ENCODE results near the gene HIVEP1. TPM values are rescaled to one million over a fixed set of nuclear protein-coding genes. Genes with fewer than 3 reads are reported as not detected.

HIVEP1 gene
- total RNA-seq, 1 experiment from 2014 or later = 17.9 TPM

DNA sequence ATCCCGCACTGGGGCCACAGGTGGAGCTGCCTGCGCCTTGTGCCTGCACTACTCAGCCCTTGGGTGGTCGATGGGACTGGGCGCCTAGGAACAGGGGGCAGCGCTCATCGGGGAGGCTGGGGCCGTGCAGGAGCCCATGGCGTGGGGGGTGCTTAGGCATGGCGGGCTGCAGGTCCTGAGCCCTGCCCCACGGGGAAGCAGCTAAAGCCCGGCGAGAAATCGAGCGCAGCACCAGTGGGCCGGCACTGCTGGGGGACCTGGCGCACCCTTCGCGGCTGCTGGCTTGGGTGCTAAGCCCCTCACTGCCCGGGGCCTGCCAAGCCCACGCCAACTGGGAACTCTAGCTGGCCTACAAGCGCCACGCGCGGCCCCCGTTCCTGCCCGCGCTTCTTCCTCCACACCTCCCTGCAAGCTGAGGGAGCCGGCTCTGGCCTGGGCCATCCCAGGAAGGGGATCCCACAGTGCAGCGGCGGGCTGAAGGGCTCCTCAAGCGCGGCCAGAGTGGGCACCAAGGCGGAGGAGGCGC is 5.8 kb downstream of the HIVEP1 start:
- DNase-seq (ENCODE audit: low read depth) = no peak

DNA sequence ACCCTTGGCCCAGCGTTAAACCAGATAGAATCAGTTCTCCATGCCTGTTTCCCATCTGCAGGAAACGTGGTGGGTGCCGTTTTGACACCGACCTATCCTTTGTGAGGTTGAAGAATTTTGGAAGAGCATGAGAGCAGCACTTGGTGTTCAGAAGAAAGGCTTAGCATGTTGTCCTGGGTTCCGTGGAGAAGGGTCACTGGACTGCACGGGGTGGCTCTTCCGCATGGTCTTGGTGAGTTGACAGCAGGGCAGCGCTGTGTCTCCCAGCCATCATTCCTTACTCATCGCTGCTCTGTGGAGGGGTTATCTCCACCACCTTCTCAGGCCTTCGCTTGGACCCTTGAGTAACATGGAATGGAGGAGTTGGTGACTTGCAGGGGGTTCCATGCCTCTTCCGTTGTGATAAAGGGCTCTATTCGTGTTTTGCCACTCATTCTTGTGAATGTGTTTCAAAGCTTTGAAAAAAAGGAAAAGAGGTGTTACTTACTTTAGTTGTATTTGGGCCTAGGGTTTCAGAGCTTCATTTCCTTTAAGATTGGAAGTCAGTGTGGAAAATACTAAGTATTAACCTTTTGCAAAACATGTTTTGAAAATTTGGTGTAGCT is 8.2 kb downstream of the HIVEP1 start:
- DNase-seq (ENCODE audit: low read depth) = no peak

DNA sequence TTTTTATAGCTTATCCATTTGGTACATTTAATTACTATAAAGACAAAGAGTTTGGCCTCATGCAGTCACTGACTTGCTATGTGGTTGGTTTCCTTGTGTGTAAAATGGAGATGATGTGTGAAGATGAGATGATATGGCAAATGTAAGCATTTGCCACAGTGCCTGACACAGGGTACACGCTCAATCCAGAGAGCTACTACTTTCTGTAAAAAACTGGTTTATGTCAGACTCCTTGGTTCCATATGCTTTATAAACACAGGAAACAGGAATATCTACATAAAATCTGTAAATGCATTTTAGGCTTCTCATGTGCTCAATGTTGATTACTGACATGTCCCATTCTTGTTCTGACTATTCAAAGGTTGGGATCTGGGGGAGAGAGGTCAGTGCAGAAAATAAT is 10.4 kb downstream of the HIVEP1 start:
- no peak for DNase-seq (ENCODE audit: low read depth)

DNA sequence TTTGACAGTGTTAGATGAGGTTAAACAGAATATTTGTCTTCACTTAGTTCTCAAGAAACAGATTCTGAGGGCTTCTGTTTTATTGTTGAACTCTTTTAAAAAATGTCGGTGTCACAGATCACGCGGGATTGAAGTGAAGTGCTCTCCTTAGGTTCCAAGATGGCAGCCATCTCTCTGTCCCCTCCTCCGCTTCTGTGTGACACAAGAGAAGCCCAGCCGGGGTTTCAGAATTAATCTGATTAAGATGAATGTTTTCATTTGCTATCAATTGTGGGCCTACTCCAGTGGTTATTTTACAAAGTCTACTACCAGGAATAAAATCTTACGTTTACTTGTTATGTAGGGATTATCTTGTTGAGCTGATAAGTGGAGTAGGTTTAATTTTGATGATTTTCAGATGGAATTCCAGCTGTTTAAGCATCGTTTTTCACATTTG is 10.9 kb downstream of the HIVEP1 start:
- DNase-seq (ENCODE audit: low read depth) = no peak

DNA sequence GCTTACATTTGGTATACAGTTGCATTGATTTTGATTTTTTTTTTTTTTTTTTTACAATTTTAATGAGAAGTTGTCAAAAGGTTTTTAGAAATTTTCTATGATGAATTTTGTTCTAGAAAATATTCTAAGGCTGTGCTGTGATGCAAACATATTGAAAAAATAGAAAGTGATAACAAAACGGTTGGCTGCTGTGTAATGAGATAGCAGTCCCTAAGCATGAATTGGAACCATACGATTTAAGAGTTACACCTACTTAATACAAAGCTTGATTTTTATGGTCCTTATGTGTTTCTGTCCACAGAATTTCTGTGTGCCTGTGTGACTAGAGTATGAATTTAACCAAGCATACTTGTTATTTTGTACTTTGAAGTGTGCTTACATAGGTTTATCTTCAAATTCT is 12.1 kb downstream of the HIVEP1 start:
- DNase-seq (ENCODE audit: low read depth) = no peak

DNA sequence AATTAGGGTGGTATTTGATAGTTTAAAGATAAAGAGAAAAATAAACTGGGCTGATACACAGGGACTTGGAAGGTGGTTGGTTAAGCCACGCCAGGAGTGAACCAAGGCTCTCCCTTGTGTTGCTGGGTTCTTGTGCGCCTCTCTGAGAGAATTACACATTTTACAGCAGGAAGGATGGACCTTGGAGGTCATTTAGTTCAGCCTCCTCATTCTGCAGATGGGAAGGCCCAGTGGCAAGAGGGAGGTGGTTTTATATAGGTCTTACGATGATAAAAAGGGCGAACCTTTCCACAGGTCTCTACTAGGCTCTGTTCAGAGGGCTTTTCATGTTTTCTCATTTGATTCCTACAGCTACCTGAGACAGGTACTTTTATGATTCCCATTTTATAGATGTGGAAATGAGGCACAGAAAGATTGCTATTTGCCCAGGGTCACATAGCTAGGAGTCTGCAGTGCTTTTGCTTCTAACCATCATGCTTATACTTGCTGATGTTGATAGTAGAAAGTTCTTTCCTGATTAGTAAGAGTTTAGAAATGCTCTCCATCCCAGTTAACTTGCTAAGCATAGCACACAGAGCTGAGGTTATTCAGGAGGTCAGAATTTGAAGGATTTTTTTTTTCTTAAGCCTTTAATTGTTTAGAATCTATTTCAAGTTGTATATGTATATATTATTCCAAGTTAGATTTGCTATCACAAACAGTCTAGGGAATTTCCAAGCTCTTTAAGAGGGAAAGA is 12.8 kb downstream of the HIVEP1 start:
- no peak for DNase-seq (ENCODE audit: low read depth)

DNA sequence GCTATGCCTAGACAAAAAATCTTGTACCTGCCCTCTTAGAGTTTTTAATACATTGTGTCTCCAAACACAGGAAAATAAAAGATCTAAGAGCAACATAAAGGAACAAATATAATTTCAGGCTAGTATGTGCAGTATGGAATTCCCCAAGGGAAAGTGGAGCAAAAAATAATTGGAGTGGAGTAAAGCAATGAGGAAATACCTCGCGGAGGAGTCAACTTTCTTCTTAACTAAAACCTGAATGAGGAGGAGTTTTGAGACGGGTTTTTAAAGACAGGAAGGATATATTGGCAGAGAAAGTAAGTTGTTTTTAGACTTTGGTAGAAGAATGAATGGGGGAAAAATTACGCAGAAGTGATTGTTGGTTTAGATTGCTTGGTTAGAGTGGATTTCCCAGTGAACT is 14.0 kb downstream of the HIVEP1 start:
- no peak for DNase-seq (ENCODE audit: low read depth)

DNA sequence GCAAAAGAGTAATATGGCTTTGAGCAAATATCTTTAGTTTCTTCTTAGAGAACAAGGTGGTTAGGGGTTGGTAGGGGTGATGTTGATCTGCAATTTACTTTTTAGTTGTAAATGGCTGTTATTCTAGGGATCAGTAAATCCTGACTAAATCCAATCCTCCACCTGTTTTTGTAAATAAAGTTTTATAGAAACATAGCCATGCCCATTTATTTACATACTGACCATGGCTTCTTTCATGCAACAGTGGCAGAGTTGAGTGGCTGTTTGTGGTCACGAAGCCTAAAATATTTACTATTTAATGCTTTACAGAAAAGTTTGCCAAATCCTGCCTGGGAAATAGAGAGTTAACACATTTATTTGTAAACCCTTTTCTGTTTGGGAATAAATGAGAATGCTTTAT is 14.7 kb downstream of the HIVEP1 start:
- DNase-seq (ENCODE audit: low read depth) = no peak

DNA sequence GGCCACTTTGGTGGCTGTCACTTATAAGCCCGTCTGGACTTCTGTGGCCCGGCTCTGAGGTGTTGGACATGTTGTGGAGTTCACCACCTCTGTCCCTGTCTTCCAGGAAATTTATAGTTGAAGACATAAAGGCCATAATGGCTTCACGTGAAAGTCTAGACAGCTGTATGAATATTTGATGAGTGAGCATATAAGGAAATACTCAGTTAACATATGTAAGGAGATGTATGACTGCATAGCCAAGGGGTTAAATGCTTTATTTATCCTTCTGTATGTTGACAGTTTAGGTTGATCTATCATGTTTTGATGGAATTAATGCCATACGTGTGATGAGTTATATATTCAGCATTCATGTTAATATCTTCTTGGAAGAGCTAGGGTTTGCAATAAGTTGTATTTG is 16.1 kb downstream of the HIVEP1 start:
- DNase-seq (ENCODE audit: low read depth) = no peak

DNA sequence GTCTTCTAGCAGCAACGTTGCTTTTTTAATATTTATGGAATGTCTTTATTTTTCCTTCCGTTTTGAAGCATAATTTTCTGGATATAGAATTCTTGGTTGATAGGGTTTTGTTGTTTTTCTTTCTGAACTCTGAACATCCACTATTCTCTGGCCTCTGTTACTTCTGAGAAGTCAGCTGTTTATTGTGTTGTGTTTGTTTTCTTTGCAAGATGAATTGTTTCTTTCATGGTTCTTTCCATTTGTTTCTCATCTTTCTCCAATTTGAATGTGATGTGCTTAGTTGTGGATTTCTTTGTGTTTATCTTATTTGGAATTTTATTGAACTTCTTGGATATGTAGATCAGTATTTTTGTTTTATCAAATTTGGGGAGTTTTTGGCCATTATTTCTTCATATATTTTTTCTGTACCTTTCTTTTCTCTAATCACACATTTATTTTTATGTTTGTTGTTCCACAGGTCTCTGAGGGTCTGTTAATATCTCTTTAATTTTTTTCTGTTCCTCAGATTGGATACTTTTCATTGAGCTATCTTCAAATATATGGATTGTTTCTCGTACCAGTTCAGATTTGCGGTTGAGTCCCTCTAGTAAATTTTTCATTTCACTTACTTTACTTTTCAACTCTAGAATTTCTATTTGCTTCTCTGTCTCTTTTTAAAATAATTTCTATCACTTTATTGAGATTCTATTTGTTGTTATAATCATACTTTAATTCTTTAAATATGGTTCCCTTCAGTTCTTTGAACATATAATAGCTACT is 18.0 kb downstream of the HIVEP1 start:
- DNase-seq (ENCODE audit: low read depth) = no peak

DNA sequence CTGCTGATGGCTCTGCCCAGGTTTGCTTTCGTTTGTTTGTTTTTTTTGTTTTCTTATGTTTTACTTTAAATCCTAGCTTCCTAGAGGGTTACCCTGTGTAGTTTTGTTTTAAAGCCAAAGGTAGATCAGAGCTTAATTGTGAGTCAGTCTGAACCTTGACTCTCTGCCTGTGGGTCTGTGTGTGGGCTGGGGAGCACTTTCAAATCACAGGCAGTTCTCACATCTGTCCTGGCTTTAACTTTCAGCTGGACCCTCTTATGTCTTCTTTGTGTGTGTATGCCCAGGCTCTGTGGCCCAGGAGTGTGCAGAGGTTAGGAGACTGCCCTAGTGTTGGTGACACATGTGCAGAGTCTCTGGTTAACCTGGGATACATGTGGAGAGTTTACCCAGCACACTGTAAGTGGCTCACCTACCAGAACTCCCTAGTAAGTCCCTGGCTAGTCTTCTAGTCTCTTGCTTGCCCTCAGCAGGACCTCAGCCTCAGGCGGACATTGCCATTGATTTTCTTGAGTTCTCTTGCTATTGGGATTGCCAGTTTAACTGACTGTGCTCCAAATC is 19.0 kb downstream of the HIVEP1 start:
- DNase-seq (ENCODE audit: low read depth) = no peak

DNA sequence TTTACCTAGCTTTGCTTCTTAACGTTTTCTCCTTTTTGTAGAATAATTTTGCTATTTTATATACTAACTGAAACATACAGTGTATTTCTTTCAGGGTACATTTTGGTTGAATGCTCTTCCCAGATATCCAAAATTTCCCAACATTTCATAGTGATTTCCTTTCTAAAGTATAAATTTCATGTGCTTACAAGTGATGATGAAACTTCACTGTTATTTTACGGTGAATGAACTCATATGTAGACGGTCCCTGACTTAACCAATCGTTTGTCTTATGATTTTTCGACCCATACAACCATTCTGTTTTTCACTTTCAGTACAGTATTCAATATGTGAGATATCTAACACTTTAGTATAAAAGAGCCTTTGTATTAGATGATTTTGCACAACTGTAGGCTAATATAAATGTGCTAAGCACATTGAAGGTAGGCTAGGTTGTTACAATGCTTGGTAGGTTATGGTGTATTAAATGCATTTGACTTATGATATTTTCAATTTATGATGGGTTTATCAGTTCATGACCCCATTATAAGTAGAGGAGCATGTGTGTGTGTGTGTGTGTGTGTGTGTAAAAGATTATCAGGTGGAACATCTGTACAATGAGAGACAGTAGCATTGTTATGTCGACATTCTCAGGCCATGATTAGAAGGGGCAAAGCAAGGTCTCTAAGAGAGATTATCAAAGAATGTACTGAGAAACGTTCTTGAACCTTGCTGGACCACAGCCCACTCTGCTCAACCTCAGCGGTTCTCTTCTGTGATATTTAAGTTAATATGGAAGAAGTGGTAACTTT is 20.9 kb downstream of the HIVEP1 start:
- DNase-seq (ENCODE audit: low read depth) = no peak

DNA sequence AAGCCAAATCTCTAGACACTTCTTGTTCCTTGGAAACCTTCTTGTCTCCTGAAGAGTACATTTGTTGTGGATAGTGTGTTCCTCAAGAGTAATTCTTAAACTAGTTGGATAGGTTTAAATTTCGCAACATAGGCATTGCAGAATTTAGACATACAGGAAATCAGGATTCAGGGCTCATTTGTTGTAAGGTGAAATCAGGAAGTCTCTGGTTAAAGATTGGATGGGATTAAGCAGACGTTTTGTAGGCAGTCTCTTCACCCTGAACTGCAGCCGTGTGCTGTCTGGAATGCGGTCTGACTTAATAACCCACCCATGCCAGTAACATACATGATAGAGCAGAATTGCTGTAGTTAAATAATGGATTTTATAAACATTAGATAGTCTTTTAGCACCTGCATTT is 21.7 kb downstream of the HIVEP1 start:
- no peak for DNase-seq (ENCODE audit: low read depth)

DNA sequence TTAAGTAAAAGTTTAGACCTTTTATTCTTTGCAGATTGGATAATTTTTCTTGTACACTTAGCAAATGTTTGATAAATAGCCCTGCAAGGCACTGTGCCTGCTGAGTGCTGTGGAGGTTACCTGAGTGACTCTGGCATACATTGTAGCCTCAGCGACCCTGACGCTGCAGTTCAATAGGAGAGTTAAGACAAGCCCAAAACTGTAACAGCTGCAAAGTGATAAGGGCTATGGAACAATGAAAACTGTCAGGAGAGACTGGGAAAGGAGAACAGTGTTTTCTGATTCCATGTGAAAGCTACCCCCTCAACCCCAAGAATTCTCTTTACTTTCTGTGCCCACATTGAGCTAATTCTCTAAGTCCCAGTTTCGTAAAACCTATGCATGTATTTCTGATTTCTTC is 22.2 kb downstream of the HIVEP1 start:
- DNase-seq (ENCODE audit: low read depth) = no peak

DNA sequence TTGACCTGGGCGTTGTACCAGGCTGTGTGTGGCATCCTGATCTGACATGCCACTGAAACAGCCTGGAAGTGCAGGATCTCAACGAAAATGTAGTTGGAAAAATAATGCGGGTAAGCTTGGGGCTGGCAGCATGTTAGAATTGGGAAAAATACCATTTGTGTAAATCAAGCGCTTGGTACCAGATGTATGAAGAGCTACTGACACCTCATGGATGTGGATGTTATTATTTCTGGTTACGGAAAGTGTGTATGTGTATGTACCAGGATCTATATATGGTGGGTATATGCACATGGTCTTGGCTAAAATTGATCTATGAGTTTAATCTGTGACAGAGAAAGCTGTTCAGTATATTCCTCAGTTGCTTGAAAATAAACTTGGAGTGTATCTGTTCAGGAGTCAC is 22.7 kb downstream of the HIVEP1 start:
- DNase-seq (ENCODE audit: low read depth) = no peak

DNA sequence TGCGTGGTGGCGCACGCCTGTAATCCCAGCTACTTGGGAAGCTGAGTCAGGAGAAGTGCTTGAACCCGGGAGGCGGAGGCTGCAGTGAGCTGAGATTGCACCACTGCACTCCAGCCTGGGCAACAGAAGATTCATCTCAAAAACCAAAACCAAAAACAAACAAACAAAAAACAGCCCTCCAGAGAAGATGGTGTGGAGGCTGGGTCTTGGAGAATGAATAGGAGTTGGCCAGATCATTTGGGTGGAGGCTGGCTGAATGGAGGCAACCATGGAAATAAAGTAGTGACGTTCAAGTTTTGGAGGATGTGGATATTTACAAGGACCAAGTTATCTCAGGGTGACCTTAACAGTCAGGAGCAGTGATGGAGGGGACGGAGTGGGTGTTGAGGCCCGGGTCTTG is 24.7 kb downstream of the HIVEP1 start:
- DNase-seq (ENCODE audit: low read depth) = no peak

DNA sequence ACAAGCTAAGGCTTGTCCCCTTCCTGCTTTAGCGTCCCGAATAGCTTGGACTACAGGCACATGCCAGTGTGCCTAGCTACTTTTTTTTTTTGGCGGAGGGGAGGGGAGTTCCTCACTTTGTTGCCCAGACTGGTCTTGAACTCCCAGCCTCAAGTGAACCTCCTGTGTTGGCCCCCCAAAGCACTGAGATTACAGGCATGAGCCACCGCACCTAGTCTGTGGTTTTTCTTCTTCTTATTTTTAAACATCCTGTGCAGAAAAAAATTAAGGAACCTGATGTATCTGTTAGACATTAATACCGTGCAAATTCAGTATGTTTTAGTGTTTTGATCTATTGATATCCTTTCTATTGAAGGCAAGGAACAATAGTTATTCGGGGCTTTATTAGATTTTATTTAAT is 25.7 kb downstream of the HIVEP1 start:
- no peak for DNase-seq (ENCODE audit: low read depth)

DNA sequence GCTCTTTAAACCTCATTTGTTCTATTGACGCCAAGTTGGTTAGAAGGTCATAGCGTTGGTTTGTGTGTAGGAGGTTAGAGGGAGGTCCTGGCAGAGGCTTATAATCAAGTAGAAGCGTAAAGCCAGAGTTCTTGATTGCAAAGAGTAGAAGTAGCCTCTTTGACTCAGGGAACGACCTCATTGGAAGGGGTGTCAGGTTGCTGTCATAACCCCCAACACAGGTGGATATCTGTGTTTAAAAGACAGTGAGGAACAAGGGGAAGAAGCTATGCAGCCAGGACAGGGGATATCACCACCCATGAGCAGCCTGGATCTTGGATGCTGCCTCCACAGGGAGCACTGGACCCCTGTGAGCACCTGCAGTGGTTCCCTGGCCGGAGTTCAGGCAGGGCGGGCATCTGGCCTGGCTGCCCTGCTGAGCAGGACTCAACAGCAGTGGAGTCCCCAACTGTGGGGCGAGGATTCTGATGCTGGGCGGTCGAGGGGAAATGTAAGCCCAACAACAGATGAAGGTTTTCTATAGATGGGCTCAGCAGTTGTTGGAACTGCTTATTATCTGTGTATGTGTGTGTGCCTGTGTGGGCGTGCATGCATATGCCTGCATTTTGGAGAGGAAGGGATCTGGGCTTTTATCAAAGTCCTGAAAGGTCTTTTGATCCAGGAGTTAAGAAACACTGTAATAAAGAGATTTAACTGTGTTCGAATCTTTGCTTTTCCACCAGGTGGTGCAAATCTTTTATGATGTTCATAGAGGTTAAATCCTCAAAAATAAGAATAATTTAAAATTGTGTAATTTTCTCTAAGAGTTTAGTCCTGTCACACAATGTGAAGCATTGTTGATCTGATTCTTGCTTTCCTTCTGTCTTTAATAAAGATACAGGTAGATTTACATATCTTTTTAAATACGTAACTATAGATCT is 27.7 kb downstream of the HIVEP1 start:
- no peak for DNase-seq (ENCODE audit: low read depth)

DNA sequence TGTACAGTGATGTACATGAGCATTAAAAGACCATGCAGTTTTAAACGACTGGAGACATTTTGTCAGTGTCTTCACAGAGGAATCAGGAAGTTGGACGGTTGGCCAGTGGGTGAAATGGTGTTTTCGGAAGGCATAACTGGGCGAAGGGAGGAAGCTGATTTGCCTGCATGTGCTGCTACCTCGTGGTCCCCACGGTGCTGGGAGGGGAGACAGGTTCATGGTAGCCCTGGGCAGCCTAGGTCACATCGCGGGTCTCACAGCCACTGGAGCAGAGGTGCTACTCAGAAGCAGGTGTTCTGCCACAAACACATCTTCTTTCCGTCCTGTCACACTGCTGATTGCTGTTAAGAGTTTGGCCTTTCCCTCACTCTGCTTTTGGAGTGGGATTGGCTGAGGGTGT is 35.2 kb downstream of the HIVEP1 start:
- no peak for DNase-seq (ENCODE audit: low read depth)

DNA sequence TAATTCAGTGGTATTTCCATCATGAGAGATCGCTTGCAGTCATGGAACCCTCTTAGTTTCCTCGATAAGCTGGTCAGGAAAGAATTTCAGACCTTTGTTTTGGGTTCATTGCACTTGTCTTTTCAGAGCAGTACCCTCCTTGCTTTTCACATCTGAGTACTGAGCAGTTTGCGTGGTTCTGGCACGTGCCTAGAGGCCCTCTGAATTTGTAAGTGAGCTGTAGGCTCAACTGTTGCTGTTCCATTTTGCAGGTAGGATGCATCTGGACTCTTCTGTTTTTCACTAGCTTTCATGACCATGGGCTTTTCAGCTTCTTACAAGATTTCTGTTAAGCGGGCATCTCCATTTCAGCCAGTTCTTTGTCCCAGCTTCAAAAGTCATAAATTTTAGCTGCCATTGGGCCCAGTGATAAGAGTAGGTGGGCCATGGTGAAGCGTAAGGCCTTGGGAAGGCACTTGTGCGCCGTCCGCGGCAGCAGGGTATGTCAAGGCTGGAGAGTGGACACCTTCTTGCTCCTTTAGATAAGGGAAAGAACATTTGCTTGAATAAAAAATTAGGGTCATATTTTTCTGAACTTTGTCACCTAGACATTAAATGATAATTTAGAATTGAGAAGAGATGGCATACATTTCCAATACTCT is 35.8 kb downstream of the HIVEP1 start:
- no peak for DNase-seq (ENCODE audit: low read depth)

Data from RPMI7951 (cell line).